Mucosa of rectum (tissue), 2 donors: ENCODE data around the gene AKT1.

ENCODE experiments used
- H3K27ac ChIP-seq, 2 donors: one replicate each; pipeline ENCODE4 v1.7.0; 2013; ENCODE audit warnings: inconsistent platforms in 2 of 2, low read depth in 2 of 2, low read length in 2 of 2
- H3K27me3 ChIP-seq, 2 donors: one replicate each; pipeline ENCODE4 v1.7.0; 2013; ENCODE audit warnings: low read length in 2 of 2; ENCODE audit not compliant: control insufficient read depth in 2 of 2, insufficient read depth in 2 of 2
- H3K36me3 ChIP-seq, 2 donors: one replicate each; pipeline ENCODE4 v1.7.0; 2013; ENCODE audit warnings: low read length in 2 of 2; ENCODE audit not compliant: control insufficient read depth in 2 of 2, insufficient read depth in 2 of 2
- H3K4me1 ChIP-seq, 2 donors: one replicate each; pipeline ENCODE4 v1.7.0; 2013; ENCODE audit warnings: low read length in 2 of 2, mild to moderate bottlenecking in 1 of 2; ENCODE audit not compliant: control insufficient read depth in 2 of 2, insufficient read depth in 2 of 2
- H3K4me3 ChIP-seq, 2 donors: one replicate each; pipeline ENCODE4 v1.7.0; 2013; ENCODE audit warnings: low read length in 2 of 2
- H3K9ac ChIP-seq, 2 donors: one replicate each; pipeline ENCODE4 v1.7.0; 2013; ENCODE audit warnings: low read length in 2 of 2, low read depth in 1 of 2, mild to moderate bottlenecking in 1 of 2
- H3K9me3 ChIP-seq, 2 donors: one replicate each; pipeline ENCODE4 v1.7.0; 2013; ENCODE audit warnings: low read length in 2 of 2; ENCODE audit not compliant: control insufficient read depth in 2 of 2
- donor health status: healthy.
- donor health status: Normal muscosa, but diverticular disease.

The AKT1 gene

GRCh38 chr14:104778694-104779331 lies 16.7 kb downstream of the AKT1 start:
- Histone ChIP-seq H3K27me3 (no peaks in the 10 kb centered on the region), H3K27ac (no peak overlapping the region), H3K9me3 (no peaks in the 10 kb centered on the region), H3K36me3 (peaks cover 15% of the 10 kb centered on the region in 2 donors), H3K4me3 (no peak overlapping the region), H3K4me1 (no peaks in the 10 kb centered on the region), H3K9ac (no peak overlapping the region)

- H3K4me1 ChIP-seq, result no peaks in the 10 kb centered on the region
- no peaks in the 10 kb centered on the region for H3K27me3 ChIP-seq
- H3K27ac ChIP-seq, result no peak overlapping the region
- H3K9me3 ChIP-seq, result no peaks in the 10 kb centered on the region
- no peak overlapping the region for H3K9ac ChIP-seq
- H3K4me3 ChIP-seq, result no peak overlapping the region
- H3K36me3 ChIP-seq, result peaks cover 19 to 20% of the 10 kb centered on the region in 2 donors
Measured at GRCh38 chr14:104777808-104778249, 17.7 kb downstream of the AKT1 start.

GRCh38 chr14:104776961-104777807 lies 18.4 kb downstream of the AKT1 start:
- Histone ChIP-seq H3K9me3 (no peaks in the 10 kb centered on the region), H3K36me3 (peaks cover 23 to 25% of the 10 kb centered on the region in 2 donors), H3K9ac (no peak overlapping the region), H3K4me1 (no peaks in the 10 kb centered on the region), H3K4me3 (no peak overlapping the region), H3K27ac (no peak overlapping the region), H3K27me3 (no peaks in the 10 kb centered on the region)

GRCh38 chr14:104776481-104776880 lies 19.1 kb downstream of the AKT1 start:
- Histone ChIP-seq H3K27me3 (no peaks in the 10 kb centered on the region), H3K27ac (no peak overlapping the region), H3K9ac (no peak overlapping the region), H3K9me3 (no peaks in the 10 kb centered on the region), H3K36me3 (peaks cover 30 to 32% of the 10 kb centered on the region in 2 donors), H3K4me3 (no peak overlapping the region), H3K4me1 (no peaks in the 10 kb centered on the region)

- H3K36me3 ChIP-seq, result peaks cover 37 to 42% of the 10 kb centered on the region in 2 donors
- no peaks in the 10 kb centered on the region for H3K9me3 ChIP-seq
- no peaks in the 10 kb centered on the region for H3K4me1 ChIP-seq
- no peak overlapping the region for H3K27ac ChIP-seq
- H3K9ac ChIP-seq, result no peak overlapping the region
- H3K4me3 ChIP-seq, result no peak overlapping the region
- H3K27me3 ChIP-seq, result no peaks in the 10 kb centered on the region
Measured at GRCh38 chr14:104775073-104775489, 20.5 kb downstream of the AKT1 start.

- H3K27ac ChIP-seq, result no peak overlapping the region
- no peaks in the 10 kb centered on the region for H3K27me3 ChIP-seq
- H3K36me3 ChIP-seq, result peaks cover 36 to 42% of the 10 kb centered on the region in 2 donors
- no peak overlapping the region for H3K4me3 ChIP-seq
- no peaks in the 10 kb centered on the region for H3K9me3 ChIP-seq
- no peaks in the 10 kb centered on the region for H3K4me1 ChIP-seq
- H3K9ac ChIP-seq, result no peak overlapping the region
Measured at GRCh38 chr14:104774453-104775072, 21.0 kb downstream of the AKT1 start.

- no peaks in the 10 kb centered on the region for H3K27me3 ChIP-seq
- no peak overlapping the region for H3K9ac ChIP-seq
- H3K27ac ChIP-seq, result no peak overlapping the region
- peaks cover 36 to 42% of the 10 kb centered on the region in 2 donors for H3K36me3 ChIP-seq
- H3K4me1 ChIP-seq, result peaks cover under 1 to 2% of the 10 kb centered on the region in 2 donors
- no peaks in the 10 kb centered on the region for H3K9me3 ChIP-seq
- no peak overlapping the region for H3K4me3 ChIP-seq
Measured at GRCh38 chr14:104773505-104774452, 21.8 kb downstream of the AKT1 start.

- H3K36me3 ChIP-seq, result peaks cover 36 to 42% of the 10 kb centered on the region in 2 donors
- H3K4me3 ChIP-seq, result no peak overlapping the region
- H3K9me3 ChIP-seq, result no peaks in the 10 kb centered on the region
- H3K4me1 ChIP-seq, result peaks cover 2 to 3% of the 10 kb centered on the region in 2 donors
- no peak overlapping the region for H3K27ac ChIP-seq
- H3K9ac ChIP-seq, result no peak overlapping the region
- H3K27me3 ChIP-seq, result no peaks in the 10 kb centered on the region
Measured at GRCh38 chr14:104772707-104773504, 22.6 kb downstream of the AKT1 start.
